ENCODE data around the gene DPYSL4. TPM values are rescaled to one million over a fixed set of nuclear protein-coding genes. Genes with fewer than 3 reads are reported as not detected.

DPYSL4 gene
- total and polyA plus RNA-seq, 2 of the 4 experiments (the other 2 are of a cell fraction), result 8.1 to 30.5 TPM

- Histone ChIP-seq H3K9ac (ENCODE audit: low read depth, low read length) (no peak overlapping the region), H3K9me3 (ENCODE audit: control insufficient read depth, insufficient read depth, low read length) (no peaks in the 10 kb centered on the region), H3K4me1 (ENCODE audit: control insufficient read depth, insufficient read depth, low read length) (no peaks in the 10 kb centered on the region), H3K4ac (ENCODE audit: low read depth, low read length) (no peak overlapping the region), H2AK5ac (ENCODE audit: low read depth, low read length) (no peak overlapping the region), H4K20me1 (ENCODE audit: insufficient read depth, low read length) (no peaks in the 10 kb centered on the region), H2AK9ac (replicated peaks; ENCODE audit: low read depth, low read length, poor library complexity) (no peak overlapping the region), H2BK120ac (ENCODE audit: low read depth, low read length) (no peak overlapping the region), H3K79me1 (ENCODE audit: low read depth in 1 of 2, low read length in 2 of 2) (no peaks in the 10 kb centered on the region), H4K8ac (ENCODE audit: low read depth in 2 of 2, low read length in 2 of 2) (no peak overlapping the region), H3K23ac (ENCODE audit: low read depth, low read length) (no peak overlapping the region), H3K27ac (ENCODE audit: insufficient read depth, low read length) (no peak overlapping the region), H3K36me3 (ENCODE audit: control insufficient read depth, insufficient read depth, low read length) (no peaks in the 10 kb centered on the region), H4K91ac (ENCODE audit: insufficient read depth, low read depth, low read length) (no peak overlapping the region), H3K56ac (ENCODE audit: extremely low read depth, insufficient read depth, low read length) (no peak overlapping the region), H2BK20ac (ENCODE audit: low read depth, low read length) (no peak overlapping the region), H2BK15ac (ENCODE audit: low read depth, low read length) (no peak overlapping the region), H3K9me1 (ENCODE audit: insufficient read depth, low read length) (no peaks in the 10 kb centered on the region), H2AFZ (replicated peaks; ENCODE audit: low read length, poor library complexity) (no peak overlapping the region), H3K18ac (ENCODE audit: low read depth, low read length) (no peak overlapping the region), H2BK5ac (ENCODE audit: low read depth, low read length, poor library complexity, severe bottlenecking) (no peak overlapping the region), H3K4me2 (ENCODE audit: low read depth, low read length) (no peak overlapping the region), H3K27me3 (ENCODE audit: control insufficient read depth, insufficient read depth, low read length) (peaks cover 2% of the 10 kb centered on the region; the same call in 1 of the 2 replicates), H4K5ac (ENCODE audit: low read depth, low read length) (no peak overlapping the region), H3K4me3 (ENCODE audit: insufficient read depth, low read depth, low read length) (no peak overlapping the region), H3K14ac (replicated peaks; ENCODE audit: low read depth, low read length) (no peak overlapping the region)
- no TSS peak for BruUV-seq (replicated peaks)
- TF ChIP-seq USF2 (IDR thresholded peaks at IDR 0.05; ENCODE audit: low read depth, low read length) (no peak), CEBPB (IDR thresholded peaks at IDR 0.05; ENCODE audit: low read depth, low read length) (no peak), CHD1 (IDR thresholded peaks at IDR 0.05; ENCODE audit: low read depth, low read length) (no peak), BHLHE40 (IDR thresholded peaks at IDR 0.05; ENCODE audit: low read depth, low read length) (no peak), ELK1 (IDR thresholded peaks at IDR 0.05; ENCODE audit: borderline replicate concordance, low read depth, low read length) (no peak), MAFK (IDR thresholded peaks at IDR 0.05; ENCODE audit: low read depth, low read length) (no peak), CTCF (conservative IDR thresholded peaks at IDR 0.05; ENCODE audit: low read depth, low read length) (no peak), MXI1 (IDR thresholded peaks at IDR 0.05; ENCODE audit: borderline replicate concordance, low read depth, low read length) (no peak), RCOR1 (IDR thresholded peaks at IDR 0.05; ENCODE audit: insufficient replicate concordance, low read length) (no peak), FOS (IDR thresholded peaks at IDR 0.05; ENCODE audit: low read depth, low read length) (no peak), MAZ (IDR thresholded peaks at IDR 0.05; ENCODE audit: borderline replicate concordance, low read depth, low read length) (no peak), RAD21 (IDR thresholded peaks at IDR 0.05; ENCODE audit: low read length) (no peak), RFX5 (IDR thresholded peaks at IDR 0.05; ENCODE audit: low read depth, low read length) (no peak), SMC3 (IDR thresholded peaks at IDR 0.05; ENCODE audit: low read depth, low read length) (no peak), NFE2L2 (IDR thresholded peaks at IDR 0.05; ENCODE audit: low read depth, low read length) (no peak), POLR2A (IDR thresholded peaks at IDR 0.05; ENCODE audit: low read depth, low read length) (no peak)
- ChIA-PET POLR2A (ENCODE audit: unreplicated experiment) (no interaction called here), CTCF (no interaction called here)
- dilution Hi-C loops (cut with HindIII; ENCODE audit: low sequenced_read_pairs, unreplicated experiment) (no loop called here), intact Hi-C loops (cut with micrococcal nuclease) (no loop called here), in situ Hi-C loops (cut with MboI; ENCODE audit: low sequenced_read_pairs) (no loop called here)
- ATAC-seq (ENCODE audit: low read depth) (no peak), DNase-seq (no peak)
- WGBS, 2 experiments (ENCODE audit: extremely low coverage in 2 of 2, insufficient read length in 1 of 2), result 67% methylated on average over 1 of the region's 1 CpG; no CpG with 5 or more reads in 1 of the 2 experiments
These were observed 31.8 kb upstream of the DPYSL4 start for GRCh38 chr10:132154931-132155330.

Data from IMR-90 (cell line).